Endothelial cell (in vitro differentiated cells): ENCODE measurements around the gene THEM5. TPM values are rescaled to one million over a fixed set of nuclear protein-coding genes. Genes with fewer than 3 reads are reported as not detected.

Experiments used
- DNase-seq: peaks from one replicate; pipeline ENCODE4 v3.0.0; 2021; ENCODE audit warnings: low spot score
- H3K27ac Mint-ChIP-seq: one replicate; pipeline ENCODE4 v1.8.0; 2021; ENCODE audit warnings: mixed read lengths, inconsistent platforms; ENCODE audit not compliant: unreplicated experiment
- H3K27me3 Mint-ChIP-seq: one replicate; pipeline ENCODE4 v1.8.0; 2021; ENCODE audit warnings: mild to moderate bottlenecking, moderate library complexity, mixed read lengths, inconsistent platforms; ENCODE audit not compliant: unreplicated experiment
- H3K36me3 Mint-ChIP-seq: one replicate; pipeline ENCODE4 v1.8.0; 2021; ENCODE audit warnings: mild to moderate bottlenecking, low read depth, mixed read lengths, inconsistent platforms; ENCODE audit not compliant: unreplicated experiment
- H3K4me1 Mint-ChIP-seq: one replicate; pipeline ENCODE4 v1.8.0; 2021; ENCODE audit warnings: mild to moderate bottlenecking, mixed read lengths, inconsistent platforms; ENCODE audit not compliant: unreplicated experiment
- H3K4me3 Mint-ChIP-seq: one replicate; pipeline ENCODE4 v1.8.0; 2021; ENCODE audit warnings: mild to moderate bottlenecking, mixed read lengths, inconsistent platforms; ENCODE audit not compliant: unreplicated experiment
- H3K9me3 Mint-ChIP-seq: one replicate; pipeline ENCODE4 v1.8.0; 2021; ENCODE audit warnings: mixed read lengths, inconsistent platforms; ENCODE audit not compliant: unreplicated experiment
- CTCF ChIP-seq: fragments of 200-600 bp; sonication (generic); IDR thresholded peaks from one replicate; pipeline ENCODE4 v1.5.0; 2021; ENCODE audit warnings: antibody characterized with exemption; ENCODE audit not compliant: unreplicated experiment
- total RNA-seq: library from RNA; stranded (reverse); fragmentation: NEBNext Ultra II Directional; extraction: Animal tissue kit (Norgen Biotek cat#: 25700); gene quantifications from one replicate; pipeline ENCODE4 v1.2.1, GENCODE V29; 2021; ENCODE audit not compliant: unreplicated experiment

THEM5 gene
- total RNA-seq, 1 donor from 2014 or later, result not detected

GRCh38 chr1:151893176-151893924 is 39.8 kb upstream of the THEM5 start:
- Mint-ChIP-seq H3K27me3 (peaks cover 5% of the 10 kb centered on the region), H3K4me3 (no peak overlapping the region), H3K36me3 (peaks cover 6% of the 10 kb centered on the region), H3K27ac (no peak overlapping the region), H3K4me1 (peaks cover 8% of the 10 kb centered on the region), H3K9me3 (no peaks in the 10 kb centered on the region)
- DNase-seq, result no peak
- no peak for TF ChIP-seq CTCF

GRCh38 chr1:151892190-151892589 is 38.7 kb upstream of the THEM5 start:
- no peak for DNase-seq
- H3K27ac Mint-ChIP-seq, result no peak overlapping the region
- H3K4me1 Mint-ChIP-seq, result peaks cover 8% of the 10 kb centered on the region
- TF ChIP-seq CTCF, result no peak
- H3K4me3 Mint-ChIP-seq, result no peak overlapping the region
- no peaks in the 10 kb centered on the region for H3K9me3 Mint-ChIP-seq
- H3K36me3 Mint-ChIP-seq, result peaks cover 6% of the 10 kb centered on the region
- peaks cover 5% of the 10 kb centered on the region for H3K27me3 Mint-ChIP-seq

- peaks cover 5% of the 10 kb centered on the region for H3K27me3 Mint-ChIP-seq
- peaks cover 8% of the 10 kb centered on the region for H3K4me1 Mint-ChIP-seq
- peaks cover 6% of the 10 kb centered on the region for H3K36me3 Mint-ChIP-seq
- no peak overlapping the region for H3K27ac Mint-ChIP-seq
- no peaks in the 10 kb centered on the region for H3K9me3 Mint-ChIP-seq
- H3K4me3 Mint-ChIP-seq, result no peak overlapping the region
- no peak for DNase-seq
- TF ChIP-seq CTCF, result no peak
Measured at GRCh38 chr1:151891512-151891911, 38.0 kb upstream of the THEM5 start.

GRCh38 chr1:151888972-151889570 is 35.6 kb upstream of the THEM5 start:
- no peak for DNase-seq
- peaks cover 8% of the 10 kb centered on the region for H3K4me1 Mint-ChIP-seq
- peaks cover 5% of the 10 kb centered on the region for H3K27me3 Mint-ChIP-seq
- peak; percentile 38 for TF ChIP-seq CTCF
- H3K9me3 Mint-ChIP-seq, result no peaks in the 10 kb centered on the region
- peaks cover 6% of the 10 kb centered on the region for H3K36me3 Mint-ChIP-seq
- no peak overlapping the region for H3K4me3 Mint-ChIP-seq
- no peak overlapping the region for H3K27ac Mint-ChIP-seq

GRCh38 chr1:151887028-151887427 is 33.5 kb upstream of the THEM5 start:
- no peaks in the 10 kb centered on the region for H3K36me3 Mint-ChIP-seq
- DNase-seq, result no peak
- H3K27me3 Mint-ChIP-seq, result peaks cover 2% of the 10 kb centered on the region
- no peaks in the 10 kb centered on the region for H3K9me3 Mint-ChIP-seq
- H3K4me1 Mint-ChIP-seq, result peaks cover 8% of the 10 kb centered on the region
- no peak overlapping the region for H3K4me3 Mint-ChIP-seq
- no peak for TF ChIP-seq CTCF
- H3K27ac Mint-ChIP-seq, result no peak overlapping the region
